ENCODE results near the gene ANKRD33B. TPM values are rescaled to one million over a fixed set of nuclear protein-coding genes. Genes with fewer than 3 reads are reported as not detected.

Gene ANKRD33B
- total and polyA plus RNA-seq, 9 of the 15 experiments (the other 6 are each of a cell fraction or from before 2014, with no cell fraction given), result 0.10 to 1.7 (median 0.40) TPM

- Histone ChIP-seq H3K9ac (ENCODE audit: insufficient read depth in 1 of 2, low read depth in 2 of 2, low read length in 2 of 2) (no peak overlapping the region), H3K4me2 (ENCODE audit: insufficient read depth, low read length) (no peak overlapping the region), H3K9me3 (replicated peaks; ENCODE audit: control insufficient read depth, insufficient read depth, low read depth, low read length) (no peaks in the 10 kb centered on the region), H3K27ac (ENCODE audit: extremely low read depth, low read depth, low read length) (no peak overlapping the region; the same call in 2 of the 3 replicates), H3K4me3 (no peak overlapping the region), H3K9me1 (ENCODE audit: control insufficient read depth, insufficient read depth, low read length) (peaks cover 7% of the 10 kb centered on the region), H3K4me1 (replicated peaks in 1 of 2; ENCODE audit: control insufficient read depth in 2 of 2, insufficient read depth in 2 of 2, low read length in 2 of 2) (no peaks in the 10 kb centered on the region), H4K20me1 (replicated peaks; ENCODE audit: control insufficient read depth, insufficient read depth, low read length) (peaks cover 12% of the 10 kb centered on the region), H3K36me3 (ENCODE audit: control insufficient read depth, insufficient read depth, low read length) (no peaks in the 10 kb centered on the region), H3K27me3 (ENCODE audit: control insufficient read depth in 2 of 2, insufficient read depth in 2 of 2, low read length in 2 of 2) (peaks cover 59 to 71% of the 10 kb centered on the region in 2 experiments), H3K79me2 (ENCODE audit: control insufficient read depth, insufficient read depth, low read length) (no peaks in the 10 kb centered on the region), H2AFZ (ENCODE audit: low read depth, low read length) (no peak overlapping the region)
- CTCF ChIA-PET (ENCODE audit: low intra/inter-chr PET ratio), result no interaction called here
- POLR2A ChIA-PET, result interaction anchor here (0.5 kb wide), 1 partner anchor 195 kb away, joined by 3 read pairs; no protein-coding TSS in a partner anchor
- no peak for DNase-seq (ENCODE audit: extremely low read depth in 1 of 4, low spot score in 3 of 4)
- 11% methylated on average over 18 of the region's 18 CpGs for WGBS (ENCODE audit: insufficient coverage, low coverage, missing lambda C conversion rate)
- in situ Hi-C loops (cut with MboI) (no loop called here), intact Hi-C loops (cut with micrococcal nuclease) (no loop called here)
- BruUV-seq (replicated peaks), result no TSS peak
- ATAC-seq, result no peak
- FAIRE-seq, result no peak
- TF ChIP-seq PHF21A (IDR thresholded peaks at IDR 0.05; ENCODE audit: borderline replicate concordance, low read depth) (no peak), MTA3 (IDR thresholded peaks at IDR 0.05; ENCODE audit: borderline replicate concordance) (no peak), ELK1 (CRISPR knock-in tag; IDR thresholded peaks at IDR 0.05) (no peak), BRD4 (IDR thresholded peaks at IDR 0.05) (no peak), GATAD2B (IDR thresholded peaks at IDR 0.05; ENCODE audit: borderline replicate concordance) (no peak), SNRNP70 (optimal IDR thresholded peaks at IDR 0.05; ENCODE audit: low read depth, low read length) (no peak), MITF (IDR thresholded peaks at IDR 0.05) (no peak), ETS1 (conservative IDR thresholded peaks at IDR 0.05; ENCODE audit: control insufficient read depth, low read depth, low read length) (no peak), TSHZ1 (CRISPR knock-in tag; IDR thresholded peaks at IDR 0.05) (no peak), WHSC1 (IDR thresholded peaks at IDR 0.05; ENCODE audit: low read length) (no peak), KDM2B (CRISPR knock-in tag; IDR thresholded peaks at IDR 0.05) (no peak), ATF3 (IDR thresholded peaks at IDR 0.05) (no peak), ATF3 (CRISPR knock-in tag; conservative IDR thresholded peaks at IDR 0.05) (no peak)
These were observed 92.3 kb downstream of the ANKRD33B start for GRCh38 chr5:10655972-10656830.

Data from K562 (cell line).